RPMI8226 (cell line): ENCODE data around the gene RASGRP4.
A peak's percentile ranks its signal among the peaks of the same experiment; 100 is the strongest.
"Not testable (repeated sequence)": the region's sequence is repeated elsewhere in the genome, so short reads cannot be mapped to it uniquely, and the experiment has no call there.

Experiments used
- DNase-seq: peaks from one replicate; pipeline ENCODE4 v3.0.0-alpha.2; 2015

The RASGRP4 gene

DNA sequence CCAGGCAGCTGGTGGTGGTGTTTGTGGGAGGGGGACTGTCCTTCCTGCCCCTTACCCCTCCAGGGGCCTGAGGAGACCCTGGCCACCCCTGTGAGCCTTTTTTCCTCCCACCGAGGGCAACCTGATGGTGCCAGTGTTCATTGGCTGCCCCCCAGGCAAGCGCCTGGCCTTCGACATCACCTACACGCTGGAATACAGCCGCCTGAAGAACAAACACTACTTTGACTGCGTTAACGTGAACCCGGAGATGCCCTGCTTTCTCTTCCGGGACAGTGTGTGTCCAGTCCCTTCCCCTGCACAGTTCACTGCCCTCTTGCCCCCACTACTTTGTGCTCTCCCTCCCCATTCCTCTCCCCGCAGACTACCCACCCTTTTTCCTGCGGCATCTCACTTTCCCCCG, 59.0 kb downstream of the RASGRP4 start:
- no peak for DNase-seq

DNA sequence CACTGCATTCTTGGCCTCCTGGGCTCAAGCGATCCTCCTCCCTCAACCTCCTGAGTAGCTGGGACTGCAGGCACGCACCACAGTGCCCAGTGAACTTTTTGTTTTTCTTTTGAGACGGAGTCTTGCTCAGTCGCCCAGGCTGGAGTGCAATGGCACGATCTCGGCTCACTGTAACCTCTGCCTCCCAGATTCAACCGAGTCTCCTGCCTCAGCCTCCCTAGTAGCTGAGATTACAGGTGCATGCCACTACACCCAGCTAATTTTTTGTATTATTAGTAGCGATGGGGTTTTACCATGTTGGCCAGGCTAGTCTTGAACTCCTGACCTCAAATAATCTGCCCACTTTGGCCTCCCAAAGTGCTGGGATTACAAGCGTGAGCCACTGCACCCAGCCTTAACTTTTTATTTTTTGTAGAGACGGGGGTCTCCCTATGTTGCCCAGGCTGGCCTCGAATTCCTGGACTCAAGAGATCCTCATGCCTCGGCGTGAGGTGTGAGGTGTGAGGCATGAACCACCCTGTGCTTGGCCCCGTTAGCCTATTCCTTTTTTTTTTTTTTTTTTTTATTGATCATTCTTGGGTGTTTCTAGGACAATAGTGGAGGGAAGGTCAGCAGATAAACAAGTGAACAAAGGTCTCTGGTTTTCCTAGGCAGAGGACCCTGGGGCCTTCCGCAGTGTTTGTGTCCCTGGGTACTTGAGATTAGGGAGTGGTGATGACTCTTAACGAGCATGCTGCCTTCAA, 62.9 kb downstream of the RASGRP4 start:
- not testable (repeated sequence) for DNase-seq

DNA sequence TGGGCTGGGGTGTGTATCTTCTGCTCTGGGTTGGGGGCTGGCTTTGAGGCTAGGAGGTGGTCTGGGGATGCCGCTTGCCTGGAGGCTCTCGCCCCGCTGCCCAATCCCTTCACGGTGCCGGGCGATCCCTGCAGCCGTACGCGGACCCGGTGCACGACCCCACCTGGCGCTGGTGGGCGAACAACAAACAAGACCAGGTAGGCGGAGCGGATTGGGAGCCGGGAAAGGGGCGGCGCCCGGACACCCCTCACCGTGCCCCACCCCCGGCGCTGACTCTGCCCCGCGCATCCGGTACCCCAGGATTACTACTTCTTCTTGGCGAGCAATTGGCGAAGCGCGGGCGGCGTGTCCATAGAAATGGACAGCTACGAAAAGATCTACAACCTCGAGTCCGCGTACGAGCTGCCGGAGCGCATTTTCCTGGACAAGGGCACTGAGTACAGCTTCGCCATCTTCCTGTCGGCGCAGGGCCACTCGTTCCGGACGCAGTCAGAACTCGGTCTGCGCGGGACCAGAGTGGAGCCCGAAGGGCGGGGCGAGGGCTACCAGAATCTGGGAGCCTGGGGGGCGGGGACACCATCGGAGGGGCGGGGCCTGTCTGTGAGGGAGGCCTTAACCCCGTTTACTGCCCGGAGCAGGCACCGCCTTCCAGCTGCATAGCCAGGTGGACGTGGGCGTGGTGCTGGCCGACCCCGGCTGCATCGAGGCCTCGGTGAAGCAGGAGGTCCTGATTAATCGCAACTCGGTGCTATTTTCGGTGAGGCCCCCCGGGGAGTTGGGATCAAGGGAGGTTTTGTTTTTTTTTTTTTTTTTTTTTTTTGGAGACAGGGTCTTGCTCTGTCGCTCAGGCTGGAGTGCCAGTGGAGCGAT, 63.7 kb downstream of the RASGRP4 start:
- DNase-seq = peak; percentile 75

DNA sequence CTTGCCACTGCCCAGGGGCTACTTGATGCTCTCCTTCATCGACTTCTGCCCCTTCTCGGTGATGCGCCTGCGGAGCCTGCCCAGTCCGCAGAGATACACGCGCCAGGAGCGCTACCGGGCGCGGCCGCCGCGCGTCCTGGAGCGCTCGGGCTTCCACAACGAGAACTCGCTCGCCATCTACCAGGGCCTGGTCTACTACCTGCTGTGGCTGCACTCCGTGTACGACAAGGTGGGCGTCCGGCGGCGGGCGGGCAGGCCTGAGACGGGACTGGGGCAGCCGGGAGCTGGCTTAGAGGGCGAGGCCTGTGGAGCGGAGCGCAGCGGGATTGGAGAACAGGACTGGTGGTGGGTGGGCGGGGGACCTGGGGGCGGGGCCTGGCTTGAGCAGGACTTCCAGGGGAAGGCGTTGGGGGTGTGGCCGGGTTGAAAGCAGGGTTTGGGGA, 64.4 kb downstream of the RASGRP4 start:
- peak; percentile 76 for DNase-seq

DNA sequence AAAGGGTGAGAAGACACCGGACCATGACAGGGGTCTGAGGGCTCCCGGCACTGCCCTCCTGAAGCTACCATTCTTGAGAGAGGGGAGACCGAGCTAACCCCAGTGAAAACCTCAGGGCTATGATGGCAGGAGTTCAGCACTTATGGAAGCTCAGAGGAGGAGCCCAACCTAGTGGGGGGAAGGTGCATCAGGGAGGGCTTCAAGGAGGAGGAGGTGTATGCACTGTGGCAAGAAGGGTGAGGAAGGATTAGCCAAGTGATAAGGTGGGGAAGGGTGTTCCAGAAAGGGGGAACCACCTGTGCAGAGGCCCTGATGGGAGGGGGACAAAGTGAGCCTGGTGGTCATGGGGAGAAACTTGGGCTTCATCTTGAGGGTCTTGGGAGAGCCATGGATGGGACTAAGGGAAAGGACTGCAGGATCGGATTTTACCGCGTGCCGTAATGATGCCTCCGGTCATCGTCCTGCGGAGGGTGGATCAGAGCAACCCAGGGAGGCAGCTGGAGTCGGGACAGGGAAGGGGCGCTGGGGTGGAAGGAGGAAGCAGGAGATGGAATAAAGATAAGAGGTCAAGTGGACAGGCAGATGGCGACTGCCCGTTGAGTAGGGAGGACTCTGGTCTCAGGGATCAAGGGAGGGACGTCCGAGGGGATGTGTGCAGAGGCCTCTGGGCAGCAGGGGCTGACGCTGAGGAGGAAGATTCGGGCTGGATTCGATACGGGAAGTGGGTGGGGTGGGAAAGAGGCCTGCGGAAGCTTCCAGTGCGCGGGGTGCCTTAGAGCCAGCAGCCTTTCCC, 65.0 kb downstream of the RASGRP4 start:
- DNase-seq = no peak

DNA sequence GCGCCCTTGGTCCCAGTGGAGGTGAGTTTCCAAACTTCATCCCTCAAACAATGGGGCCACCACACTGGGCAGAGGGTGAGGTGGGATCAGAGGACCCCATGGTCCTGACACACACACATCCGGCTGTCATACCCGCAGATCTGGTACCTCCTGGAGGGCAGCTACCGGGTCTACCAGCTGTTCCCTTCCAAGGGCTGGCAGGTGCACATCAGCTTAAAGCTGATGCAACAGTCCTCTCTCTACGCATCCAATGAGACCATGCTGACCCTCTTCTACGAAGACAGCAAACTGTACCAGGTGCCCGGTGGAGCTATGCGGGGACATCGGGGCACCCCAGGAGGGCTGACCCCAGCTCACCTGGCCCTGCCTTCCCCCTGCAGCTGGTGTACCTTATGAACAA, 65.7 kb downstream of the RASGRP4 start:
- DNase-seq = no peak

DNA sequence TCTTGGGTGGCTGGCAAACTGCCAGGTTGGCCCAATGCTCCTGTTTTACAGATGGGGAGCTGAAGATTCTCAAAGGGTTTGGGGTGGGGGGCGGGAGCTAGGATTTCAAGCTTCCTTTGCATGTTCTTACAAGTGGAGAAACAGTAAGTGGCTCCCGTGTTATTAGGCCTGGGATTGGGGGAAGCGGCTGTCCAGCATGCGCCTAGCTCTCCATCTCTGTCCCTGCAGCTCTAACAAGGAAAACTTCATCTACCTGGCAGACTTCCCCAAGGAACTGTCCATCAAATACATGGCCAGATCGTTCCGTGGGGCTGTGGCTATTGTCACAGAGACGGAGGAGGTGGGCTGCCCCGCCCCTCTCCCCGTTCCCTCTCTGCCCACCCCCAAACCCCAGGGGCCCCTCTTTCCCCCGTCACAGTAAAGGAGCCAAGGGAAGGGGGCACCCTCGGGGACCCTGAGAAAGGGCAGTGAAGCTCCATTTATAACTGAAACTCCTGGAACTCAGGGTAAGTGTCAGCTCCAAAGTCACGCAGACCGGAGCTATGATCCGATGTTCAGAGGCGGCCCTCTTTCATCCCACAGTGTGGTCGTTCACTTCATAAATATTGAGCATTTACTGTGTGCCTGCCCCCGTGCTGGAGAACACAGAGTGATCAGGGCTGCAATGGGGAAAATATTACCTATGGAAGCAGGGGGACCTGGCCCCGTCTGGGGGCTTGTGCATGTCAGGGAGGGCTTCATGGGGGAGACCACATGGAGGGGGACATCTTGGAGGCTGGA, 66.6 kb downstream of the RASGRP4 start:
- DNase-seq = no peak
